Measurements from ENCODE around the gene CCSER1.

CCSER1 gene

DNA sequence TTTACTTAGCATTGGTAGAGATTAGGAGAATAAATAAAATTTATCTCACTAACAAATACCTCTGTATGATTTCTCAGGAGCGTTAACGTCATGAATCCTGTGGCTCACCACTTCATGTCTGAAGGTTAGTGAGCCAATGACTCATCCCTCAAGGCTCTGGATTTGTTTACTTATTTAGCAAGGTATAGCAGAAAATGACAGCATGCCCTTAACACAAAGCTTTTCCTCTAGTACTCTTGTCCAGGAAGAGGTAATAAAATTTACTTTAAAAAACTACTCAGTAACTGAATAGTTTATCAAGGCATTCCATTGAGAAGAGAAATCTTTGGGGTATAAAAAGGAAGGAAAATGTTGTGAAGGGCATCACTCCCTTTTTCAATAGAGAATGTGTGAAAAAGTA lies 823.8 kb downstream of the CCSER1 start:
- no peak for DNase-seq (ENCODE audit: low read depth in 2 of 2)

GRCh38 chr4:90958256-90958895 lies 831.2 kb downstream of the CCSER1 start:
- DNase-seq (ENCODE audit: low read depth in 2 of 2), result no peak

- DNase-seq (ENCODE audit: low read depth in 2 of 2), result no peak
These were observed 833.2 kb downstream of the CCSER1 start for GRCh38 chr4:90960433-90960832.

GRCh38 chr4:90960840-90961239 lies 833.6 kb downstream of the CCSER1 start:
- no peak for DNase-seq (ENCODE audit: low read depth in 2 of 2)

DNA sequence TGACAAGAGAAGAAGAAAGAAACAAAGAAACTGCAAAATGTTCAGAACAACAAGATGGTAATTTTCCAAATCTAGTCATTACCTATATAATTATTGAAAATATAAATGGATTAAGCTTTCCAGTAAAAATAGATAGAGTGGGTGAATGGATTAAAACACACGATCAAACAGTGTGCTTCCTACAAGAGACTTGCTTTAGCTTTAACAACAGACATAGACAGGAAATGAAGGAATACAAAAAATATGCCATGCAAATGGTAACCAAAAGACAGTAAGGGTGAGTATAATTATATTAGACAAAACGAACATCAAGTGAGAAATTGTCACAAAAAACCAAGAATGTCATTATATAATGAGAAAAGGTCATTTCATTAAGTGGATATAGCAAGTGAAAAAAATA lies 842.8 kb downstream of the CCSER1 start:
- no peak for DNase-seq (ENCODE audit: low read depth in 2 of 2)

DNA sequence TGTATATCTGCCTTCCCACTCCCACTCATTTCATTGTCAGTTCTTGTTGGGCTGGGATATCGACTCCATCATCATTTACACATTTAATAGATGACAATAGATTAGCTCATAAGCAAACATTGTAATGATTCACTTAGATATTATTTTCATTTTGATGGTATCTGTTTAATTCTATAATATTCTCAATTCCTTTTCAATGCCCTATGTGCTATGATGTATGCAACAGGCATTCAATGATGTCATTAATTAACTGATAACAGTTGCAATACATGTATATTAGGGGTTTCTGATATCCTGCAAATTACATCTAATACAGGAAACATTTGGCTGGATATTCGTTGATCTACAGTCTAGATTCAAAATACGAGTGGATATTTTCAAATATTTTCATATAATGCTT lies 850.5 kb downstream of the CCSER1 start:
- no peak for DNase-seq (ENCODE audit: low read depth in 2 of 2)

DNA sequence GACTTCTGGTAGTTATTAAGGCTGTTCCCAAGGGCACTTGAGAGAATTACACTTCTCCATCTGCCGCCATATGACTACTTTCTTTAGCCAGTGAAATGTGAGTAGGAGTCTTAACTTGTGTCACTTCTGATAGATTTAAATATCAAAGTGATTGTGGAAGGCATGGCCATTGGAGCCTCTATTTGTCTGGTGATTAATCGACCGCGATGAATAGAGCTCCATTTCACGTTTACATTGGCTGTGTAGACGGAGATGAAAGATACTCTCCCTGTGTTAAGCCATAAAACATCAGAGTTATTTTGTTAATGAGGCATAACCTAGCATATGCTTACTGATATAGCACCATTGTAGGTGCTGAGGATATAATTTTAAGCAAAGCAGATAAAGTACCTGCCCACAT lies 852.4 kb downstream of the CCSER1 start:
- no peak for DNase-seq (ENCODE audit: low read depth in 2 of 2)

DNA sequence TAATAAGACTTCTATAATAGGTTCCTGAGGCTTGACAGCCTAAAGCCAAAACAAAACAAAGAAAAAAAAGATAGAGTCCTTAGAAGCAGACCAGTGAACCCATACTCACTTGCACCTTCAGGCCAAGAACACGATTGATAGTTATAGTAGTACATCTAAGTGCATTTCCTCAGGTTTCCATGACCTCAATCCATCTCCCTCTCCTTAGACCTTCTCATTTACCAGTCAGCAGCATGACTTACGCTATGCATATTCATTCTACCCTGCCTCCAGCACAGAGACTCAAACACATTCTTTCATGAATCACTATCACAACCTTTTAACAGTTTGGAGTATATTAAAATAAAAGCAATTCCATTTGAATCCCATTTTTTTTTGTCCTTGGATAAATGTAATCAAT lies 855.6 kb downstream of the CCSER1 start:
- DNase-seq (ENCODE audit: low read depth in 2 of 2), result no peak

DNA sequence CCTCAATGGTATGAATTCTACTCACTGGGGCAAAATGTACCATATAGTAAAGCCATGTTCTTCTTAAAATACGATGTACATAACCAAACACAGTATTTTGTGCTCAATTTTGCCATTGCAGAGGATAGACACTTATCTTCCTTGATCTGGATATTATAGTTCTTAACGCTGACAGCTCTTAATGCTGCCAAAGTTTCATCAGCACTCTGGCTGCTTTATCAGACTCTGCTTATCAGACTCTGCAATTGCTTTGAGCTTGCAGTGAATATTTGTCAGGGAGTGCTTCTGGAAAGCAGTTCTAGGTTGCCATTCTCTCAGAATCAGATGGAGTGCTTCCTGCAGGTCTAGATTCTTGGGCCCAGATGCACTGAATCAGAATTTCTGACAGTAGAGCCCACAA lies 863.1 kb downstream of the CCSER1 start:
- no peak for DNase-seq (ENCODE audit: low read depth in 2 of 2)

- DNase-seq (ENCODE audit: low read depth in 2 of 2), result no peak
These were observed 865.0 kb downstream of the CCSER1 start for GRCh38 chr4:90992213-90992612.

GRCh38 chr4:90994851-90995574 lies 867.8 kb downstream of the CCSER1 start:
- DNase-seq (ENCODE audit: low read depth in 2 of 2), result no peak

GRCh38 chr4:90995996-90996395 lies 868.8 kb downstream of the CCSER1 start:
- DNase-seq (ENCODE audit: low read depth in 2 of 2), result no peak

DNA sequence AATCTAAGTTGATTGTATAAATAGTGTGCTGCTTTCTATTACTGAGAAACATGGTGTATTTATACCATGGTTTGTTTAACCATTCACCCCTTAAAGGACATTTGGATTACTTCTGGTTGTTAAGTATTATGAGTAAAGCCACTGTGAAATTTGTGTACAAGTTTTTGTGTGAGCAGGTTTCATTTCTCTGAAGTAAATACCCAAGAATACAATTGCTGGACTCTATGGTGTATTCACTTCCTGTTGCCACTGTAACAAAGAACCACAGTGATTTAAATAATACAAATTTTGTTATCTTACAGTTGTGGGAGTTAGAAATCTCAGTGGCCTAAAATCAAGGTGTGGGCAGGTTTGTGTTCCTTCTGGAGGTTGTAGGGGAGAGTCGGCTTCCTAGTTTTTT lies 869.6 kb downstream of the CCSER1 start:
- no peak for DNase-seq (ENCODE audit: low read depth in 2 of 2)

DNA sequence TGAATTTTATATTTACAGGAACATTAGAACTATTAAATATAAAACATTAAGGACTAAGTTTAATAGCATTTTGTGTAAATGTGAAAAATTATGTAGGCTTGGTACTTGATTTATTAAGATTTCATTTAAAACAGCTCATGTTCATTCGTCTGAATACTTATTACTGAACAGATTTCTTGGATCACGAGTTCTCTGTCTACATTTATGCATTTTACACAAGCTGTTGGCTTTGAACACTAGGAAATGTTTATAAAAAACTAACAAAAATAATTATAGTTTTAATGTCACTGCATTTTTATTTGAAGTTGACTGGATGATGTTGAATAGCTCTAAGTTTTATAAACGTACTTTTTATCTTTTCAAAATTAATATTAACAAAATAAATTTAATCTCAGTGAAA lies 888.7 kb downstream of the CCSER1 start:
- DNase-seq (ENCODE audit: low read depth in 2 of 2), result no peak

DNA sequence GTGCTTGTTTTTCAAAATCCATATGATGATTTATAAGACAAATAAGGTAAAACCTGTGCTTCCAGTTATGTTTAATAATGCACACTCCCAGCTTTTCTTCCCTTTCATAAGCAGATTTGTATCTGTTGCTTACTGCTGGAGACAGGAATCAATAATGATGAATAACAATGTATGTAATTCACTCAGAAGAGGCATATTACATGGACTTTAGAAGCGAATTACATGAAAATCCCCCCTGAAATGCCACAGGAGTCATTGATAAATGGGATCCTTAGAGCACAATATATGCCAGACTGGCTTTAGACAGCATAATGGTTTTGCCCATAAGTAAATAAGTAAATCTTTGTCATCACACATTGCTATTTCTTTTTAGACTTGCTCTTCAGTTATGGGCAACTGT lies 892.3 kb downstream of the CCSER1 start:
- no peak for DNase-seq (ENCODE audit: low read depth in 2 of 2)

DNA sequence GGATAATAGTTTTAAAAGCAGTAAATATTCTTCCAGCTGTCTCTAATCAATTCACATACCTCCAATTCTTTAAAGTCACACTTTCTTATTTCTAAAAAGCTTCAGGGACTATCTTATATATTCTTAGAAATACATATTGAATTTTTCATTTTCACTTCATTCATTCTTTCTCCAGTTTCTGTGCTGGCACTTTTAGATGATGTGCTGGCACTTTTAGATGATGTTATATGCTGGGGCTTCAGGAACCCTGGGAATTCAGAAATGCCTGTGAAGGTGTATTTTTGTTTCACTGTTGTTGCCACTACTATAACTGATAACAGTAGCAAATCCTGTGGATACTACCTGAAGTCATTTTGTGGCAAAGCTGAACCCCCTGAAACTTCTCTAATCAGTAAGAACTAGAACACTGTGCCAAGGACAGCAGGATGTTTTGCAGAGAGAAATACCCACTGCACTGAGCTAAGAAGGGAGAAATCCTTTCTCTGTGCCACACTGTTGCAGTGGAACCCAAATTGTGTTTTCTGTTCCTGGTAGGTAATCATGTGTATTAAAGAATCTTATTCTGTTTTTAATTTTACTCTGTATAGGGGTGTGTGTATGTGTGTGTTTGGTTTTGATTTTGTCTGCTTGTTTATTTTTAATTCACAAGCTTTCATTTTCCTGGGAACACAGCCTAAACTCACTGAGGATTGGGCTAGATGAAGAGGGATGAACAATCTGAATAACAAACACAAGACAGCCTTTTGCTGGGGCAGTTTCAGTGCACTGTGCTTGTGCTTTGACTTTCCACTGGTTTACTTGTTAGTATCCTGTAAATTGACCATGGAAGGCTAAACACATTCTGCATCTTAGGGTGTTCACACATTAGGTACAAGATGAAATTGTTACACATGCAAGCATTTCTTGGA lies 898.3 kb downstream of the CCSER1 start:
- DNase-seq (ENCODE audit: low read depth in 2 of 2), result no peak

- DNase-seq (ENCODE audit: low read depth in 2 of 2), result no peak
These were observed 901.0 kb downstream of the CCSER1 start for GRCh38 chr4:91028228-91028627.

GRCh38 chr4:91031761-91032160 lies 904.6 kb downstream of the CCSER1 start:
- no peak for DNase-seq (ENCODE audit: low read depth in 2 of 2)

DNA sequence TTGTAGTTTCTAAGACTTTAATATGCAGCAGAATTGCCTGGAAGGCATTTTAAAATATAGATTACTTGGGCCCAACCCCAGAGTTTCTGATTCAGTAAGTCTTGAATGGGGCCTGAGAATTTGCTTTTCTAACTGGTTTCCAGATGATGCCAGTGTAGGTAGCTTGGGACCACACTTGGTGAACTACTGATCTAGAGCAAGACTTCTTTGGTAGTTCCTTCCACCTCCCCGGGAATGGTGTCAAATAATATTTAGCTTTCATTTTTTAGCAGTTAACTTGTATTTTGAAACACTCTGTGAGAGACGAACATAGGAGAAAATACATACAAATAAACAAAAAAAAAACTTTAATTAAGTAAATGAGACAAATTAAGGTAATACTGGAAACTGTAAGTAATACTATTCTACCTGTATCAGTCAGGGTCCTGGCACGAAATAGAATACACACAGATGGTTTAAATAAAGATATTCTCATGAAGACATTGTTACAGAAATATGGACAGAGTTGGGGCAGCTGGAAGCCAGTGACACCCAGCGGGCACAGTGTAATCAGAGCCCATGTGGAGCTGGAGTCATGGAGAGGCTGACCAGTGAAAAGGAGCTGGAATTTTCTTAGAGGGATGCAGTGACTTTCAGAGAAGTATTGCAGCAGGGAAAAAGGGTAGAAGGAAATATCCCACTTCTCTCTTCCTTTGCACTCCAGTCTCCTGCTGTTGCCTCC lies 905.7 kb downstream of the CCSER1 start:
- DNase-seq (ENCODE audit: low read depth in 2 of 2), result no peak

GRCh38 chr4:91035276-91035675 lies 908.1 kb downstream of the CCSER1 start:
- DNase-seq (ENCODE audit: low read depth in 2 of 2), result no peak

DNA sequence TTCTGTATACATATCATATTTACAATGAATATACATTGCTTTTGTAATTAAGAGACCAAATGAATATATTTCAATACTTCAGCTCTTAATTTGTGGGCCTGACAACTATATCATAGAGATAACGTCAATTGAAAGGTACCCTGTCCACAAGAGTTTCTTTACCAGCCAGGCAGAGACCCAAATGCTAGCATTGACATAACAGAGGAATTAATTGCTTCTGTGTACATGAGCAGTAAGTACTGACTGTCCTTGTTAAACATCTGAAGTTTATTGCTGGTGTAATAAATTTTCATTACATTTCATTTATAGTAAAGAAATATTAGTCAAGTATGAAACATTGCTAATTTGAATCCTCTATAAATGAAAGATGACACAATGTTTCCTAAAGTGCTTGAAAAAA lies 910.8 kb downstream of the CCSER1 start:
- no peak for DNase-seq (ENCODE audit: low read depth in 2 of 2)

DNA sequence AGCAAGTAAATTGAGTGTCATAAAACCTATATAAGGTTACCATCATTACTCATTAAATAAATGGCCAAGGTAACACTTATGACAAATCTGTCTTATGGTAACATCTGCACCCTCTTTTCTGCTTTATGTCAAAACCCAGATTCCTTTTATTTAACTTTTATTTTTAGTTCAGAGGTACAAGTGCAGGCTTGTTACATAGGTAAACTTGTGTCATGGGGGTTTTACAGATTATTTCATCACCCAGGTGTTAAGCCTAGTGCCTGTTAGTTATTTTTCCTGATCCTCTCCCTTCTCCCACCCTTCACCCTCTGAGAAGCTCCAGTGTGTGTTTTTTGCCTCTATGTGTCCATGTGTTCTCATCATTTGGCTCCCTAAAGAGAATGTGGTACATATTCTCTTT lies 930.7 kb downstream of the CCSER1 start:
- no peak for DNase-seq (ENCODE audit: low read depth in 2 of 2)
